Stimulated activated CD4-positive, alpha-beta T cell treated with anti-CD3 and anti-CD28 coated beads, Interleukin-4, amount 100 ng/mL, for 24 hours (primary cell): Measurements from ENCODE around the gene C1orf185.
"Not testable (repeated sequence)": the region's sequence is repeated elsewhere in the genome, so short reads cannot be mapped to it uniquely, and the experiment has no call there.

Experiments used
- DNase-seq: peaks from one replicate; pipeline ENCODE4 v3.0.0-alpha.2; 2020

Gene C1orf185

DNA sequence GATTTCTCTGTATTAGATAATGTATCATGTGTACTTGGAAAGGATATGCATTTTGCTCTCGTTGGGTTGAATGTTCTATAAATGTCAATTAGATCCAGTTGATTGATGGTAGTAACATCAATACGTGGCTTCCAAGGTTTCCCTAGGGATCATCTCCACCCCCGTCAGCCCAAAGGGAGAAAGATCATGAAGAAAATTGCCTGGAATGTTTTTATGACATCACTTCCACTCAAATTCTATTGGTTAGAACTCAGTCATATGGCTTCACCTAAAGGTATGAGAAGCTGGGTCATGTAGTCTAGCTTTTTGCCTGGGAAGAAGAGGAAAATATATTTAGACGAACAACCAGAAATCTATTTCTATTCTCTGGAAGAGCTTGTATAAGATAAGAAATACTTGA is at the start of gene C1orf185:
Gene C1orf185 (plus strand): TSS at position 253 of the 400 bp plus-strand sequence. CDS start 6 bp downstream, at position 259.
- DNase-seq, result no peak

DNA sequence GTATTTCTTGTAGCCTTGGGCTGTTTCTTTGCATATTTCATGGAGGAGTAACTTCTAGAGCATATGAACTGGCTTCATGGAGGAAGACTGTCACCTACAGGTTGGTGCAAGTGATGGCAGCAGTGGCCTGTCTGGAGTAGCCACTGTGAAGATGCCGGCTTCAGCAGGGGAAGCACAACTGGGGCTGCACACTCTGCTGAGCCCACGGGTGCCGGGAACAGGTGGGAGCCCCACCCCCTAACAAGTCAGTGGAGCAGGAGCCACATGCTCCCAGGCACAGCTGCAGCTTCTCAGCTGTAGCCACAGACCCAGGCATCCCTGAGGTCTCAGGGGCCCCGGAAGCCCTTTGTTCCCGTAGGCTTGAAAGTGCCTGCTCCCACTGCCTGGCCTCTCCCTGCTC is 43.2 kb upstream of the C1orf185 start:
- no peak for DNase-seq

DNA sequence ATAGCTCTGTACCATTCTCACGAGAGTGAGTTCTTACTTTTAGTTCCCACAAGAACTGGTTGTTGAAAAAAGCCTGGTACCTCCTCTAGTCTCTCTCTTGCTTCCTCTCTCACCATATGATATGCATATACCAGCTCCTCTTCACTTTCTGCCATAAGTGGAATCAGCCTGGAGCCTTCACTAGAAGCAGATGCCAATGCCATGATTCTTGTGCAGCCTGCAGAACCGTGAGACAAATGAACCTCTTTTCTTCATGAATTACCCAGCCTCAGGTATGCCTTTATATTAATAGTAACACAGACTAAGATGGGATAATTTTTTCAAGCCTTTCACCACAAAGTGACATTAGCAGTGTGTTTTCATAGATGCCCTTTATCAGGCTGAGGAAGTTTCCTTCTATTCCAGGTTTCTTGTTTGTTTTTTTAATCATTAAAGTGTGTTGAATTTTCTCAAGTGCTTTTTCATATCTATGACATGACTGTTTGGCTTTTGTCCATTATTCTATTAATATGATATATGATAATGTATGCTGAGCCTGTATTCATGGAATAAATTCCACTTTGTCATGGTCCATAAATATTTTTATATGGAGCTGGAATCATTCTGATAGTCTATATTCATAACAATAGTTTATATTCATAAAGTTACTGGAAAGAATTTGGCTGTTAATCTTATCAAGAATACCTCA is 40.7 kb upstream of the C1orf185 start:
- DNase-seq, result no peak

DNA sequence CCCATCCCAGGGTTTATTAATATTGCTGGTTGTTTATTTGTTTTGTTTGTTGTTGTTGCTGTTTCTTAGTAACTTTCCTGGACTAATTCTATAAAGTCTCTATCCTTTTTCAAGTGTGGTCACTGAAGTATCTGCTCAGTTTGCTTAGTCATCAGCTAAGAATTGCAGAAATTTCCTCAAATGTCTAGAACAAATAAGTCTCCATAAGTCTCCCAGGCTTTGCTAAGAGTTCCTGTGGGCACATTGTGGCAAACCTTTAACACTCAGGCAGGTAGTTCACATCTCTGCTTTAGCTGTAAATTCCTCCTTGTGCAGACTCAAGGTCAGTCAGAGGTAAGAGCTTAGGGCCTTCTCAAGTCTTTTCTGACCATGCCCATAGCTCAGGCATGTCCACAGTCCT is 38.9 kb upstream of the C1orf185 start:
- DNase-seq, result no peak

DNA sequence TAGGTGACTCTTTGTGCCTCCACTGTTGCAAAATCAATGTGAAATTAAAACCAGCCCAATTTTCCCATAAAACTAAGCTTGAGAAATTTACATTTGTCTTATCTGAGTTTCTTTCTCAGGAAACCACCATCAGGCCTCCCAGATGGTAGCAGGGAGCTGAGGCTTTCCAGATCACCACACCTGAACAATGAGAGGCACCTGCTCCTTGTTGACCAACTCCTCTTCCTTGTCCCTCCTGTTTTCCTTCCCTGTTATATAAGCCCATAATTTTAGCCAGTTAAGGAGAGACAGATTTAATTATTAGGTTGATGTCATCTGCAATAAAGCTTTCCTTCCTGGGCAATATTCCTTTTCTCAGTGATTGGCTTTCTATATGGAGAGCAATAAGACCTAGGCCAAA is 32.0 kb upstream of the C1orf185 start:
- DNase-seq, result no peak

DNA sequence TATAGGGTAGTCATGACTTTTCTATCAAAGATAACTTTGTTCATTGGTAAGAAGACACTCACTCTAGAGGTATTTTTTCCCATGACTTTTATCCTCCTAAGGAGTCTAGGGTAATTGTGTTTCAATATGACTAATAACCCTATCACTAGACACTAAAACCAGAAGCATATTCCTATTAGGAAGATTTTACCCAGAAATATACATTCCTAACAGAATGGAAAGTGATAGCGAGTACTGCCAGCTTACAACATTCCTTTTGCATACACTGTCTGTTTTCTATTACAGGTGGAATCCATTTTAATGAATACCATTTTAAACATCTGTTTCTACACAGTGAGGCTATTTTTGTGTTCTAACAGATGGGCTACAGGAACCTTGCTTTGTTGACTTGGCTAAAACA is 31.4 kb upstream of the C1orf185 start:
- DNase-seq, result no peak

DNA sequence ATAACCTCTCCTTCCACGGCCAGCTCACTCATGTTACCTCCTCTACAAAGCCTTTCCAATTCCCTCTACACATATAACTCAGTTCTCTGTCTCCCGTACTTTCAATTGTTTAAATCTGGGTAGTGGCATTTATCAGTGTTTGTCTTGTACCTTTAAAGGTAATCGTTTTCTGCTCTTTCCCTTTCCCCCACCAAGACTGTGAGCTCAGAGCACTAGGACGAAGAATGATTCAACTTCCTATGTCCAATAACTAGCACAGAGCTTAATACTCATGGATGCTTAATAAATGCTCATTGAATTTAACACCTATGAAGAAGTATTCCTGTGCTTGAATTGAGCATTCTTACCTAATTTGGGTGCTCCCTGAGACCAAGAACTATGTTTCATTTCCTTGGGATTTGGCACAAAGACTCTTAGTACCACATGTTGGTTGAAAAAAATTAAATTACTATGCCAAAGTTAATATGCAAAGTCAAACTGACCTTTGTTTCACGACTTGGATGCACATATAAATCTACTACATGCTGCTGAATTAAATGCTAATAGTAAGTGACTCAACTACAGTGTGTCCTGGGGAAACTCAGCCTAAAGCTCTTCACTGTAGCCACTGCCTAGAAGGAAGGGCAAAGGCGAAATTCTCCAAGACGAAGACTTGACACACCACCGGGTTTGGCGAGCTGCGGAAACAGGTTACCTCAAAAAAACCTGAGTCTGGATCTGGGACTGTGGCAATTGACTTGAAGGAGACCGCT is 30.6 kb upstream of the C1orf185 start:
- DNase-seq, result no peak

DNA sequence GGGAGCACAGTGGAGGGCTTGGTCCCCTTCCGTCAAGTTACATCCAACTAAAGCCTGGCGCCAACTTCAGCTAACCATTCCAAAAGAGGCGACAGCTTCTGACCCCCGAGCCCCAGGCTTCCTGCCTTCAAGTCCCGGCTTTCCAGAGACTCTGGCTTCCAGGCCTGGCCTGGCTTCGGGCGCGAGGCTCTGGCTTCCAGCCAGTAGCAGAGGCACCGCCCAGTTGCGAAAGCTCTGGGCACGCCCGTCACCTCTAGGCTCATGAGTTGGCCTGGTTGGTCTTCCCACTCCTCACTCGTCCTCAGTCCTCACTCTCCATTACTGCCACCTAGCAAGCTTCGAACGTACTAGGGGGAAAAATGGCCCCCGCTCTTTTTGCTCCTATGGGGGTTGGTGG is 30.0 kb upstream of the C1orf185 start:
- no peak for DNase-seq

DNA sequence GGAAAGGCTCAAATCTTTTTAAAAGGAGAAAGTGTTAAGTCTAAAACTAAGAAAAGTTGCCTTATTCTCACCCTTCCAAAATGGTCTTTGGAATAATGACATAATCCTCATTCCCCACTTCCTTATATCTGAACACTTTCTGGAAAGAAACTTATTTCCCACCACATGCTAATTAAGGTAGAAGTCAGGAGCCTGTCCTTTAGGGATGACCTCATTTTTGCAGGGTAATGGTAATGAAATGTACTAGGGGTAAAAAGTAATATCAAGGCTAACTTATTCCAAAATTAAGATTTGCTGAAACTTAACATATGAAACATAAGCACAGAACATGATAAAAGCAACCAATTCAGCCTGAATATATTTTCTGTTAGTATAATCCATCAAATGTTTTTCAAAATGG is 29.4 kb upstream of the C1orf185 start:
- no peak for DNase-seq

DNA sequence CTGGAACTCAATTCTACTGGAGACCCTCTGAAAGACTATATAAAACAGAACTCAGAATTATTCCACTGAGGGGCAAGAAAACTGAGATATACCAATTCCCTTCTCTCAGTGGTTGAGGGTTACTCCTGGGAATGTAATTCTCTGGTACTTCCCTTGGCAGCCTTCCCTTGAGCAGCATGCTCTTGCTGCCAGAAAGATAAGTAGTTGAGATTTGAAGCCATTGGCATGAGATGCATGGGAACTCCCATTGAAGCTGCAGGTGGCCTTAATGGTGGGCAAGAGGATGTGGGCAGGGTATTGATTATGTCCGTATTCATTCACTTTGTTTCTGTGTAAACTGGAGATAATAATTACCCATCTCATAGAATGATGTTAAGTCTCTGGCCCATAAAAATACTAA is 28.6 kb upstream of the C1orf185 start:
- no peak for DNase-seq

DNA sequence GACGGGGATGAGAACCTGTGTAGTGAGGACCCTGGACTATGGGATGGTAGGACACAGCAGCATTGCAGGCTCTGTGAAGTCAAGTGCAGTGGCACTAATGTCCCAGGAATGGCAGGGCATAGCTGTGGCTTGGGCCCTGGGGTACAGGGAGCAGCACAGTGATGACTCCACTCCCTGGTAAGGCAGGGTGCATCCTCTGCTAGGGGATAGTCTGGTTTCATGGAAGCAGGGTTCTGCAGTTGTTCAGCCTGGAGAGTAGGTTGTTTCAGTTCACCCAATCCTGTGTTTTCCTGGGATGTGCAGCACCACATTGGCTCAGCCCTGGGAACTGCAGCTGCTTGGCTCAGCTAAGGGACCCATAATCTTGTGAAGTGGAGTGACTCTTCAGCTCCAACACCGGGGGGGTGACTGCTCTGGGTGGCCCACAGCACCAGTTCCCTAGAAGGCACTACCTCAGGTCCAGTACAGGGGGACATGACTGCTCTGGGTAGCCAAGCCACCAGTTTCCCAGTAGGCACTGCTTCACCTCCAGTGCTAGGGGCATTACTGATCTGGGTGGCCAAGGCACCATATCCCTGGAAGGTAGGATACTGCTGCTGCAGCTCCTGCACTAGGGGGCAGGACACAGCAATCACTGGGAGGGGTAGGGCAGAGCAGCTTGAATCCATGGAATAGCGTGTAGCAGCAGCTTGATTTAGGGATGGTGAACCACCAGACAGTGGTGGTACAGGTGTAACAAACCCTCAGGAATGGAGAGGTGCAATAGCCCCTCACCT is 15.3 kb upstream of the C1orf185 start:
- no peak for DNase-seq

DNA sequence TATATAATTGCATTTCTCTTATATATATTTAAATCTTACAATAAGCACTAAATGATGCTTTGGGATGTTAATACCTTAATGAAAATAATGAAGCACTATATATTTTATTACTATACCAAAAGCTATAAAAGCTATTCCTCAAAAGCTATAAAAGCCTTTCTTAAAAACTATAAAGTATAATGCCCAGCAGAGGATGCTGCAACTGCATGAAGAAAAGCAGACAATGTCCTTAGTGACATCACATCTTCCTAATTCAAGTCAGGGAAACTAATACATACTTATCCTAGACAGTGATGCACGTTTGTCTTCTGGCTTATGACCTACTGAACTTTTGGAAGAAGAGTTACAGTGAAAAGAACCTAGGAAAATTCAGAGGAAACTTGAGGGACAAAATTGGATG is 13.6 kb upstream of the C1orf185 start:
- DNase-seq, result no peak

DNA sequence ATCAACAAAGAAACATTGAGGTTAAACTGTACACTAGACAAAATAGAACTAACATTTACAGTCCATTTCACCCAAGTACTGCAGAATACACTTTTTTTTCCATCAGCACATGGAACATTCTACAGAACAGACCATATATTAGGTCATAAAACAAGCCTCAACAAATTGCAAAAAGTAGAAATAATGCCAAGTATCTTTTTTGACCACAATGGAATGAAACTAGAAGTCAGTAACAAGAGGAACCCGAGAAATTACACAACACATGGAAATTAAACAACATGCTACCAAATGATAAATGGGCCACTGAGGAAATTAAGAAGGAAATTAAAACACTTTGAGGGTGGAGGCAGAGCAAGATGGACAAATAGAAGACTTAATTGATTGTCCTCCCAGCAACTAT is 8.4 kb upstream of the C1orf185 start:
- DNase-seq, result no peak

DNA sequence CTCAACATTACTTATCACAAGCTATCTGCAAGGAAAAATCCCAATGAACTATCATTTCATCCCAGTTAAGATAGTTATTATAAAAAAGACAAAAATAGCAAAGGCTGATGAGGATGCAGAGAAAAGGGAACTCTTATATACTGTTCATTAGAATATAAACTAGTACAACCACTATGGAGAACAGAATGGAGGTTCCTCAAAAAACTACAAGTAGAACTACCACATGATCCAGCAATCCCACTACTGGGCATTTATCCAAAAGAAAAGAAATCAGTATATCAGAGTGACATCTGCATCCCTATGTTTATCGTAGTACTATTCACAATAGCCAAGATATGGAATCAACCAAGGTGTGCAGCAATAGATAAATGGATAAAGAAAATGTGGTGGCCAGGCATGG is 4.9 kb upstream of the C1orf185 start:
- no peak for DNase-seq

DNA sequence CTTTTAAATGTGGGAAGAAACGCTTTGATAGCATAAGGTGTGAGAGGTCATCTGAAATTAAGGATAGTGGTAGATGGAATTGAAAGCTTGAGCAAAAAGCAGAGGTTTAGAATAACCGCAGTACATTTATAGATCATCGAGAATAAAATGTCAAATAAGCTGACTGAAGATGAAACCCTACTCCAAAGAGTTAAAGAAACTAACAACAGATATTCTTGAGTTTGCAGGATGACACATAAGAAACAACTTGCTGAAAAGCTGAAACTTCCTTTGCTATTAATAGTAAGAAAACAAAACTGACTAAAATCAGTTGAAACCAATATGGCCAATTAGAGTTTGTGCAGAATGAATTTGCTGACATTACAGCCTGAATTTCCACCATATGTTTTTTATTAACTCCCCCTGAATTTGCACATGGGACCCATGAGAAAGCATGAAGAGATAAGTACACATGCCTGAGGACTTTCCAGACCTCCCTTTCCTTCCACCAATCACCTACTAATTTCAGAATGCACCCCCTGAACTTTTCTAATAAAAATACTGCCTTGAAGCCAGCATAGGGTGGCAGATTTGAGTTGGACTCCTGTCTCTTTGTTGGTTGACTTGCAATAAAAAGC is 1.7 kb upstream of the C1orf185 start:
- DNase-seq, result no peak

DNA sequence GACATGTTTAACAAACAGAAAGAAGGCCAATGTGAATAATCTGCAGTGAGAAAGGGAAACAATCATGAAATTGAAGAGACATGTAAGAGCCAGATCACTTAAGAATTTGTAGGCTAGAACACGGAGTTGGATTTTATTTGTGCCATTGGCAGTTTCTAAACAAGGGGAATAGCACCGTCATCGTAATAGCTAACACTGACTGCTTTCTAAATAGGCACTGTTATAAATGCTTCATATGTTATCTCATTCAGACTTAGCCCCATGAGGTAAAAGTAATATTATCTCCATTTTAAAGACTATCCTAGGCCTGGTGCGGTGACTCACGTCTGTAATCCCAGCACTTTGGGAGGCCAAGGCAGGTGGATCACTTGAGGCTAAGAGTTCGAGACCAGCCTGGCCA is 12.1 kb downstream of the C1orf185 start:
- no peak for DNase-seq

DNA sequence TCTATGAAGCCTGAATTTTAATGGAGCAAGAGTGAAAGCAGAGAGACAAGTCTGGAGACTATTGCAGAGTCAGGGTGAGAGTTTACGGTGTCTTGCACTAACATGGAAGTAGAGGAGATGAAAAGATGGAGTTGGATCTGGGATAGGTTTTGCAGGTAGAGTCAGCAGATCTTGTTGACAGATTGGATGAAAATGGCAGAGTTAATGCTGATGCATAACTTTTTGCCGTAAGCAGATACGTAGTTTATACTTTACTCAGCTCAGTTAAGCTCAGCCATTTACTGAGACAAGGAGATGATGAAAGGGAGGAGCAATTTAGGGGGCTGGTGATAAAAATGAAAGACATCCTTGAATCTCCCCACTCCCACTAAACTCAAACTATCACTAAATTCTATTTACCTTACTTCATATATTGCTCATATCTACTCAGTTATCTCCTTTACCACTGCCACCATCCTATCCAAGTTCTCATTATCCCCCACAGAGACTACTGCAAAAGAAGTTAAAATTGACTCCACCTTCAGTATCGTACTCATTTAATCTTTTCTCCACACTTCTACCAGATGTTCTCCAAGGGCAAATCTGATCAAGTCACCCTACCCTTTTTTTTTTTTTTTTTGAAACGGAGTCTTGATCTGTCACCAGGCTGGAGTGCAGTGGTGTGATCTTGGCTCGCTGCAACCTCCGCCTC is 13.8 kb downstream of the C1orf185 start:
- DNase-seq, result no peak

DNA sequence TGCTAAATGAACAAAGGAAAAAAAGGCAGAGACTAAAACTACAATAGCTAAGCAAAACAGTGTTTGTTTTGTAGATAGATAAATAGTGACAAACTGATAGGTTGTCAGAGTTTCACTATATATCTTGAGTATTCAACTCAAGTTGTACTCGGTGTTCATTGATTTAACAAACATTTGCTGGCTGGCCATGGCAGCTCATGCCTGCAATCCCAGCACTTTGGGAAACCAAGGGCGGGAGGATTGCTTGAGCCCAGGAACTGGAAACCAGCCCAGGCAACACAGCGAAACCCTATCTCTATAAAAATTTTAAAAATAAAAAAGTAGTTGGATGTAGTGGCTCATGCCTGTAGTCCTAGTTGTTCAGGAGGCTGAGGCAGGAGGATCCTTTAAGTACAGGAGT is 17.3 kb downstream of the C1orf185 start:
- no peak for DNase-seq

DNA sequence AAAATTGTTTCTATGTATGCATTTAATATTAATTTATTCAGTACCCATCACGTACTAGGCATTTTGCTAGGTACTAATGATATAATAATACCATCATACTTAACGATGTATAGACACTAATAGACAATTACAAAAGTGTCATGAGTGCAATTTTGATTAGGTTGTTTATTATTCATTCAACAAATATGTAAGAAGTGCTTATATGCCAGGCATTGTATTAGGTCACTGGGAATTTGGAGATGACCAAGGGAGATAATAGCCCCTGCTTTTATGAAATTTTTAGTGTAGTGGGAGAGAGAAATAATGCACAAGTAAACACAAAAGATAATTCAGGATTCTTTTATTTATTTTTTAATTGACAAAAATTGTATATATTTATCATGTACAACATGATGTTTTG is 18.6 kb downstream of the C1orf185 start:
- DNase-seq, result no peak

DNA sequence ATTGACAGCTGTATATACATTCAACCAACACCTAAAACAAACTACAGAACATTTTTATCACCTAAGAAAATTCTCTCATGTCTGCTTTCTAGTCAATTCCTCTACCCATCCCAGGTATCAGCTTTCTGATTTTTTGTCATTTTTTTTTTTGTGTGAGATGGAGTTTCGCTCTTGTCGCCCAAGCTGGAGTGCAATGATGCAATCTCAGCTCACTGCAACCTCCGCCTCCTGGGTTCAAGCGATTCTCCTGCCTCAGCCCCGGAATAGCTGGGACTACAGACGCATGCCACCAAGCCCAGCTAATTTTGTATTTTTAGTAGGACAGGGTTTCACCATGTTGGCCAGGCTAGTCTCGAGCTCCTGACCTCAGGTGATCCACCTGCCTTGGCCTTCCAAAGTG is 25.1 kb downstream of the C1orf185 start:
- DNase-seq, result not testable (repeated sequence)

DNA sequence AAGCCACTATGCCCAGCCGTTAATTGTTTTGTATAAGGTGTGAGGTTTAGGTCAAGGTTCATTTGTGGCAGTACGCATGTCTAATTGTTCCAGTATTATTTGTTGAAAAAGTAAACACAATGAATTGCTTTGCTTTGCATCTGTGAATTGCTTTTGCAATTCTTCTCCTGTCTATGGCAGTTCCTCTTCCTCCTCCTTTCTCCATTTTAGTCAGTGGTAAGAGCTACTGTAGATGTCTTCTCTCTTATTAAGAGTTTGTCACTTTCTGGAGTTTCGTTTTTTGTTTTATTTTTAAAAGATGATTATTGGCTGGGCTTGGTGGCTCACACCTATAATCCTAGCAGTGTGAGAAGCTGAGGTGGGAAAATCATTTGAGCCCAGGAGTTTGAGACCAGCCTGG is 29.2 kb downstream of the C1orf185 start:
- DNase-seq, result no peak

DNA sequence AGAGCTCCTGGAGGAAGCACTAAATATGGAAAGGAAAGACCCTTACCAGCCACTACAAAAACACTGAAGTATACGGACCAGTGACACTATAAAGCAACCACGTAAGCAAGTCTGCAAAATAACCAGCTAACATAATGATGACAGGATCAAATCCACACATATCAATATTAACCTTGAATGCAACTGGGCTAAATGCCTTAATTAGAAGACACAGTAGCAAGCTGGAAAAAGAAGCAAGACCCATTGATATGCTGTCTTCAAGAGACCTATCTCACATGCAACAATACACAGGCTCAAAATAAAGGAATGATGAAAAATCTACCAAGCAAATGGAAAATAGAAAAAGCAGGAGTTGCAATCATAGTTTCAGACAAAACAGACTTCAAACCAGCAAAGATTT is 31.0 kb downstream of the C1orf185 start:
- DNase-seq, result no peak

DNA sequence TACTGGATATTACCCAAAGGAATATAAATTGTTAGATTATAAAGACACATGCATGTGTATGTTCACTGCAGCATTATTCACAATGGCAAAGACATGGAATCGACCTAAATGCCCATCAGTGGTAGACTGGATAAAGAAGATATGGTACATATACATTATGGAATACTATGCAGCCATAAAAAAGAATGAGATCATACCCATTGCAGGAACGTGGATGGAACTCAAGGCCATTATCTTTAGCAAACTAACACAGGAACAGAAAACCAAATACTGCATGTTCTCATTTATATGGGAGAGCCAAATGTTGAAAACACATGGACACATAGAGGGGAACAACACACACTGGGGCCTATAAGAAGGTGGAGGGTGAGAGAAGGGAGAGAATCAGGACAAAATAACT is 35.7 kb downstream of the C1orf185 start:
- not testable (repeated sequence) for DNase-seq
